Retinal pigment epithelial cell (primary cell): Measurements from ENCODE around the gene SUMO3.

Experiments used
- DNase-seq: peaks from one replicate; pipeline ENCODE4 v3.0.0-alpha.2; 2010; ENCODE audit warnings: low read depth
- H3K4me3 ChIP-seq: 2 replicates; pipeline ENCODE4 v1.5.1; 2011; ENCODE audit warnings: mild to moderate bottlenecking, low read length, control low read depth, moderate library complexity
- TF ChIP-seq, protein P1 (sequence below): conservative IDR thresholded peaks from 2 replicates; pipeline ENCODE4 v1.5.1; 2011; ENCODE audit warnings: low read depth, low read length, control low read depth, inconsistent platforms

The SUMO3 gene

DNA sequence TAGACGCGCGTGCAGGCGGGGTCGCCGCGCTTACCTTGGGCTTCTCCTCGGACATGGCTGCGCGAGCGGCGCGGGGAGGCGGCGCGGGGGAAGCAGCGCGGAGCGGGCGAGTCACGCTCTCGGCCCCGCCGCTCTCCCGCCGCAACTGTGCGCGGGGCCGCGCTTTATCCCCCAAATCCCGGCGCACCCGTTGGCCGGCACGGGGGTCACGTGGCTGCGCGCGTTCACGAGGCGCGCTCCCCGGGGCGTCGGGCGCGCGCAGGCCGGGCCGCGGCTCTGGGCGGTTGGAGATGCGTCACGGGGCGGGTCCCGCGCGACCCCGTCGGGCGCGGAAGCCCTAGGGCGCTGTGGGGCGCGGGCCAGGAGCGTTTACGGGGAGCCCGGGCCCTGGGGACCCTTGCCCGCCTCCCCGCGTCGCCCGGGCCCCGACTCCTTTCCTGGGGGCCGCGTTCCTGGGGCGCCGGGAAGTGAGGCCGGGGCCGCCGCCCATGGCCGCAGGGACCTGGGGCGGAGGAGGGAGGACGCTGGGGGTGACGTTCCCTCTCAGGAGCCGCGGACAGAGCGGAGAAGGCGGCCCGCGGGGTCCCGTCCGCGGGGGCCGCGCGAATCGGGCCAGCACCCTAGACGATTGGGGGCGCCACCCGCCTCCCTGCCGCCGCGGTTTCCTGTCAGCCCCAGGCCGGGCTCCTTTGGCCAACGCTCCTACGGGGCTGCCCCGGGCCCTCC is at the start of gene SUMO3:
Gene SUMO3 (minus strand): TSS at position 149 of the 726 bp plus-strand sequence. CDS start 94 bp downstream, at position 55.
- TF ChIP-seq, protein P1, sequence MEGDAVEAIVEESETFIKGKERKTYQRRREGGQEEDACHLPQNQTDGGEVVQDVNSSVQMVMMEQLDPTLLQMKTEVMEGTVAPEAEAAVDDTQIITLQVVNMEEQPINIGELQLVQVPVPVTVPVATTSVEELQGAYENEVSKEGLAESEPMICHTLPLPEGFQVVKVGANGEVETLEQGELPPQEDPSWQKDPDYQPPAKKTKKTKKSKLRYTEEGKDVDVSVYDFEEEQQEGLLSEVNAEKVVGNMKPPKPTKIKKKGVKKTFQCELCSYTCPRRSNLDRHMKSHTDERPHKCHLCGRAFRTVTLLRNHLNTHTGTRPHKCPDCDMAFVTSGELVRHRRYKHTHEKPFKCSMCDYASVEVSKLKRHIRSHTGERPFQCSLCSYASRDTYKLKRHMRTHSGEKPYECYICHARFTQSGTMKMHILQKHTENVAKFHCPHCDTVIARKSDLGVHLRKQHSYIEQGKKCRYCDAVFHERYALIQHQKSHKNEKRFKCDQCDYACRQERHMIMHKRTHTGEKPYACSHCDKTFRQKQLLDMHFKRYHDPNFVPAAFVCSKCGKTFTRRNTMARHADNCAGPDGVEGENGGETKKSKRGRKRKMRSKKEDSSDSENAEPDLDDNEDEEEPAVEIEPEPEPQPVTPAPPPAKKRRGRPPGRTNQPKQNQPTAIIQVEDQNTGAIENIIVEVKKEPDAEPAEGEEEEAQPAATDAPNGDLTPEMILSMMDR: no peak
- peak within 1 kb of the TSS; percentile 66 for H3K4me3 ChIP-seq
- no peak for DNase-seq

DNA sequence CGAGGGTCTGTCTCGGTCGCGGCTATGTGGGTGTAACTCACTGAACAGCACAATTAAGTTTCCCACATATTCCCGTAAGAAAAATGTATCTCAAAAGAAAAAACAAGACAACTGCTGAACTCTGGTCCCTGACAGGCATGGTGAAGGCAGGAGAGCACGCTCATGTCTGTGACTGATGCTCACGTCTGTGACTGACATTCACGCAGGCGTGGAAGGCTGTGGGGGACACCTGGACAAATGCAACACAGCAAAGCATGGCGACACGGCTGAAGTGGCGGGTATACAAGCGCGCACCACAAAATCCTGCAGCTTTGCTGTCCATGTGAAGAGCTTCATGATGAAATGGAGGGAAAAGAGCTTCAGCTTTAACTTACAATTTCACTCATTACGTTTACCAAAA is 49.6 kb upstream of the SUMO3 start:
- TF ChIP-seq, protein P1: no peak
- no peak overlapping the region for H3K4me3 ChIP-seq
- DNase-seq: no peak

DNA sequence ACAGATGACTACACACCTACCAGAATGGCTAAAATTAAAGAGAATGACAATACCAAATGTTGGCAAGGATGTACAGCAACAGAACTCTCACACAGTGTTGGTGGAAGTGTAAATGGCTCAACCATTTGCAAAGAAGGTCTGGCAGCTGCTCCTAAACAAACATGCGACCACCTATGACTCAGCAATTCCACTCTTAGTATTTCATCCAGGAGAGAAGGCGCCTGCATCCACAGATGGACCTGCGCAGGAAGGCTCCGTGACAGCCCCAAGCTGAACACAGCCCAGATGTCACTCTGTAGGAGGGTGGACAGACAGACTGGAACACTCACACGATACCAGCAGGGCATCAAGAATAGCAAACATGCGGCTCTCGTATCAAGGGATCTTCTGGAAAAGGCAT is 48.9 kb upstream of the SUMO3 start:
- no peak overlapping the region for H3K4me3 ChIP-seq
- TF ChIP-seq, protein P1: no peak
- DNase-seq: peak; percentile 33

DNA sequence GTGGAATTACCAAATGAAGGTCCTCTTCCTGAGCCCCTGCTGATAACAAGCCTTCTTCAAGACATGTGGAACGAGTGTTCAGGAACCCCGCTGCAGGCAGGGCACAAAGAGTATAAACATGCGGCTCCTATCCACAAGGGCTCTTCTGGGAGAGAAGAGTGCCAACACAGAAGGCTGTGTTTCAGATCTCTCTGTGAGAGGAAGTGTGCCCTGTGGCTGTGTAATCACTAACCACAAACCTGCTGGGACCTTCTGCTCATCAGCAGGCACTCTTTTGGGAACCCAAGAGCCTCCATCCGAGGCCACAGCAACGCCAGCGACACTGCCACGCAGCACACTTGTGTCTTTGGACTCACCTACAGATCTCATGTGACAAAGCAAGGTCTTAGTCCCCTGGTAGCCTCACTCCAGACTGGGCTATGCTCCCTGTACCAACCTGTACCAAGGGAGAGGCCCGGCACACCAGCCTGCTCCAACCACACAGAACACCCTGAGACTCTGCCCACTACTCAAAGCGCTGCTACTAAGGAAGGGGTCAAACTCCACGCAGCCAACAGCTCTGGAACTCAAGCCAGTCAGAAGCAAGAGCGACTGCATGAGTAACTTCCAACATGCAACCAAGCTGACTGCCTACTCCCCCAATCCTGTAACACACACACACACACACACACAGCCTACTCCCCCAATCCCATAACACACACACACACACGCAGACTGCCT is 47.9 kb upstream of the SUMO3 start:
- no peak overlapping the region for H3K4me3 ChIP-seq
- DNase-seq: peak; percentile 64
- TF ChIP-seq, protein P1: no peak

DNA sequence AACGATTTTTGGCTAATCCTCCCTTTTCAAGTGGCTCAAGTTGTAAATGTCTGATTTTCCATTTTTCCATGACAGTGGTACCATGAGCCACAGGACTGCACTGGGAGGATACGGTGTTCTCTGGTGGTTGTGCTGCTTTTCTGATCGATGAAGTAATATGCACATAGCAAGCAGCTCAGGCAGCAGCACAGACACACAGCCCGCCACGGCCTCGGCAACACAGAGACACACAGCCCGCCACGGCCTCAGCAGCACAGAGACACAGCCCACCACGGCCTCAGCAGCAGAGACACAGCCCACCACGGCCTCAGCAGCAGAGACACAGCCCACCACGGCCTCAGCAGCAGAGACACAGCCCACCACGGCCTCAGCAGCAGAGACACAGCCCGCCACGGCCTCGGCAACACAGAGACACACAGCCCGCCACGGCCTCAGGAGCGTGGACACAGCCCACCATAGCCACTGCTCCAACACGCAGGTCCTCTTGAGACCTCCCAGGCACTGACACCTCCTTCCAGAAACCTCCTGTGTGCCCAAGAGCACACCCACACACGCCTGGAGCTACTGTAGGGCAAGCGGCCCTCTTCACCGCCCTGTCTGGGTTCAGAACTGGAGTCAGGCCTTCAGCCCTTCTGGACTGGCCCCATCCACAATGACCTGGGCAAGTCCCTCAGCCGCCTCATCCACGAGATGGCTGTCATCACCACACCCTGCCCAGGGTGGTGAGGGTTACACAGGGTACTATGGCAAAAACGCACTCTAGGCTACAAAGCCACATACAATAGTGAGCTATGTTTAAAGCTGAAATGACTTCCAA is 45.2 kb upstream of the SUMO3 start:
- TF ChIP-seq, protein P1: no peak
- DNase-seq: no peak
- no peak overlapping the region for H3K4me3 ChIP-seq

DNA sequence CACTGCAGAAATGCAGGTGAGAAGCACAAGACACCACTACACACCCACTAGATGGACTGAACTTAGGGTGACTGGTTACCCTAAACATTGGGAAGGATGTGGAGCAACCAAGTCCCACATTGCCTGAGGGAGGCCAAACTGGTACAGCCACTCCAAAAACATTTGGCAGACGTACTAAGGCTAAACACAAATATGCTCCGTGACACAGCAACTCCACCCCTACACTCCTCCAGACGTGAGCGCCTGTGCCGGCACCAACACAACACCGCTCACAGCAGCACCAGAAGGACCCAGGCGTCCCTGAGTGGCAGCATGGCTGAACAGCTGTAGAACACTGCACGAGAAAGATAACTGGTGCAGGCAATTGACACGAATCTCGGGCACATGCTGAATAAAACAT is 40.9 kb upstream of the SUMO3 start:
- DNase-seq: no peak
- TF ChIP-seq, protein P1: no peak
- H3K4me3 ChIP-seq: no peak overlapping the region
